Hematopoietic multipotent progenitor cell treated with erythropoietin and hydrocortisone succinate and interleukin-3 and kit ligand, for 4 days (in vitro differentiated cells): Measurements from ENCODE around the gene OBSCN.

ENCODE experiments used
- DNase-seq: peaks from one replicate; pipeline ENCODE4 v3.0.0-alpha.2; 2015

Gene OBSCN

DNA sequence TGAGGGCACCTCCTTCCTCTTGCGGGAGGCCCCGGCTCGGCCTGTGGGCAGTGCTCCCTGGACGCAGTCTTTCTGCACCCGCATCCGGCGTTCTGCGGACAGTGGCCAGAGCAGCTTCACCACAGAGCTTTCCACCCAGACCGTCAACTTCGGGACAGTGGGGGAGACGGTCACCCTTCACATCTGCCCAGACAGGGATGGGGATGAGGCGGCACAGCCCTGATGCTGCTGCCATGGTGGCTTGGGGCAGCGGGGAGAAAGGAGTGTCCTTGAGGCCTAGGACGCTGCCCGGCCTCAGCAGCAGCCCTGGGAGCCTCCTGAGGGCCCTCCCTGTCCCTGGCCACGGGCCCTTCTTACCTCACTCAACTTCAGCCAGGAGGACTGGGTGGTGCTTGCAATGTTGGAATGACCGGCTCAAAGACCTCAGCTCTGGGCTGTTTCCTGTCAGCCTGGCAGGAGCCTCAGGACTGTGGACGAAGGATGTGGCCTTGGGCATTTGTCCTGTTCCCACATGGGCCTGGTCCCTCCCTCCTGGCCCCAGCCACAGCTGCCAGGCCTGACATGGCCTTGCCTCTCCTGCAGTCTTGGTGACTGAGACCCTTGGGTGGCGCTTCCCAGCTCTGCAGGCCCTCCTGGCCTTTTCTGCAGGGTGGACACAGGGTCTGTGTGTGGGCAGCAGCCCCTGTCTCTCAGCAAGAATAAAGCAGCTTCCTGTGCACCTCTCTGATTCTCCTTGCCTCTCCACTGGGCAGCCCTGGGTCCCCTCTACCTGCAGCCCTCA is 152.9 kb downstream of the OBSCN start:
- no peak for DNase-seq

DNA sequence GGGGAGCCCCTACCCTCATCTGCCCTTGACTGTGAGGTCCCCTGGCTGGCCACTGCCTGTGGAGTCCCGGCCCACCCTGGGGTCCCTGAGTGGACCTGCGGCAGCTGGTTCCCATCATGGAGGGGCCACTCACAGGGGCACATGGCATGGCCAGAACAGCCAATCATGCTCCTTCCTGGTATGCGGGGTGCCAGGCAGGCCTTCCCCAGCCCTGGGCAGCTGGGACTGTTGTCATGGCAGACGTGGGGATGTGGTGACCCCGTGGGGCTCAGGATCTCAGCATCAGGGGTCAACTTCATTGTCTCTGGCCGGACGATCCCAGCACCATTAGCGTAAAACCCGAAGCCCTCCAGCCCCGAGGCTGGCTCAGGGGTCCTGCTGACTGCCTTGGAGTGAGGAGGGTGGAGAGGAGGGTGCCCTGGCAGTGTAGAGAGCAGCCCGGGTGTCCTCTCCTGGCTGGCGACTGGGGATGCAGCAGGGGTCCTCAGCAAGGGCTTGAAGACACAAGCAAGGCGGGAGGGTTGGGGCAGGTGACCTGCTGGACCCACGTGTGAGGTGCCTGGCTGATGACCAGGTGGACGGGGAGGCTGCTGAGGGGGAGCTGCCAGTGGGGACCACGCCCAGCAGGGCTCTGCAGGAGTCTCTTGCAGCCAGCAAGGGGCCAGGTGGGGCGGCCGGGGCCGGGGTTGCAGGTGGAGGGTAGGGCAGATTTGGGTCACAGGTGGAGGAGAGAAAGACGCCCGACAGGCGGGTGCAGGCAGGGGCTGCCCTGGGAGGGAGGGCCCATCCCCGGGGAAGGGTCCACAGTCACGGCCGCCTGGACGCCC is 153.7 kb downstream of the OBSCN start:
- DNase-seq, result no peak

DNA sequence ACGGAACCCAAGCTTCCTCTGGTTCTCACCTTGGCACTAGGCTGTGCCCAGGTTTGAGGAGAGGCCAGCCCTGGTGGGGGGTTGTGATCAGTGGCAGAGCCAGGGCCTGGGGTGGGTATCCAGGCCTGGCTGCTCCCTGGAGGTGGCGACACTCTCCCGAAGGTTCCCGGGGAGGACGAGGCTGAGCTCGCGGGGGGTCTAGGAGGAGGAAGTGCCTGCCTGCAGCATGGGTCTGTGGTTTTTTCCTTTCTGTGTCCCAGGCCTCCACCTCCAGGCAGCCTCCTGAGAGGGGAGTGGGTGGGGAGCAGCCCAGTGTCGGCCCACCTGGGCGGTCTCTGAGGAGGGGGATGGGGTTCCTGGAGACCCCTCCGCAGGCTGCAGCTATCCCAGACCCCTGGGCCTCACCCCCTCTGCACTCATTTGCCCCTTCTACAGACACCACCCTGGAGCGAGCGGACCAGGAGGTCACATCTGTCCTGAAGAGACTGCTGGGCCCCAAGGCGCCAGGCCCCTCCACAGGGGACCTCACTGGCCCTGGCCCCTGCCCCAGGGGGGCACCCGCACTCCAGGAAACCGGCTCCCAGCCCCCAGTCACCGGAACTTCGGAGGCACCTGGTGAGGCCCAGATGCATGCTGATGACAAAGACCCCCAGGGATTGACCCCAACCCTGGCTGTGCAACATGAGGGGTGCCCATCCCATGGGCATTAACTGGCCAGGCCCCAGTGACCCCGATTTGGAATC is 154.5 kb downstream of the OBSCN start:
- no peak for DNase-seq

DNA sequence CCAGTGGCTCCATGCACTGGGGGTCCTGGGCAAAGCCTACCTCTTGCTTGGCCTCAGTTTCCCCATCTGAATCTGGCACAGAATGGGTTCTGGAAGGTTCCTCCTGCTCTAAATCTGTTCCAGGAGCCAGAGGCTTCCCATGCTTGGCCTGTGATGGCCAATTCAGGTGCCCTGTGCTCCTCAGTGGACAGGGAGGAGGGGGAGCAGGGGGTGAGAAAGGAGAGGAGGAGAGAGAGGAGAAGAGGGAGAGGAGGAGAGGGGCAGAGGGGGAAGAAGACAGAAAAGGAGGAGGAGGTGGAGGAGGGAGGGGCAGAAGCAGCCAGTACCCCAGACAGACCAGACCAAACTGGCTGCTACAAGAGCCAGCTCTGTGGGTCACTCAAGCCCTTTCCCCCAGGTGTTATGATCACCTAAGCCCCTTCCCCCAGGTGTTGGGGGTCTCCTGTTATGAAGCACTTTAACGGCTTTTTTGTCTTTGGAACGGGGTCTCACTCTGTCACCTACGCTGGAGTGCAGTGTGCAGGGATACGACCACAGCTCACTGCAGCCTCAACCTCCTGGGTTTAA is 155.1 kb downstream of the OBSCN start:
- no peak for DNase-seq

DNA sequence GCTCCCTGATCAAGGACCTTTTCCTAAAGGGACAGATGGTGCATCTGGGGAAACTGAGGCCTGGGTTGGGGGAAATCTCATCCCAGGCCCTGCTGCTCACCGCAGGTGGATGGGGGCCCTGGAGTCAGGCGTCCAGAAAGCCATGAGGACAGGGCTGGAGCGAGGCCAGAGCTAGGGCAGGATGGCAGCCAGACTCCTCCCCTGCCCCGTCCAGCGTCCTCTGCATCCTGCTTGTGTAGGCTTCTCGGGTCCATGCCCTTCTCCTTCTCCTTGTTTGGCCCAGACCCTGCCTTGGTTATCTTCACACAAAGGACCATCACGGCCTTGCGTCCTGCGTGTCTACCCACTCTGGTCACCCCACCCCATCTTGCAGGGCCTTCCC is 155.8 kb downstream of the OBSCN start:
- DNase-seq, result no peak

DNA sequence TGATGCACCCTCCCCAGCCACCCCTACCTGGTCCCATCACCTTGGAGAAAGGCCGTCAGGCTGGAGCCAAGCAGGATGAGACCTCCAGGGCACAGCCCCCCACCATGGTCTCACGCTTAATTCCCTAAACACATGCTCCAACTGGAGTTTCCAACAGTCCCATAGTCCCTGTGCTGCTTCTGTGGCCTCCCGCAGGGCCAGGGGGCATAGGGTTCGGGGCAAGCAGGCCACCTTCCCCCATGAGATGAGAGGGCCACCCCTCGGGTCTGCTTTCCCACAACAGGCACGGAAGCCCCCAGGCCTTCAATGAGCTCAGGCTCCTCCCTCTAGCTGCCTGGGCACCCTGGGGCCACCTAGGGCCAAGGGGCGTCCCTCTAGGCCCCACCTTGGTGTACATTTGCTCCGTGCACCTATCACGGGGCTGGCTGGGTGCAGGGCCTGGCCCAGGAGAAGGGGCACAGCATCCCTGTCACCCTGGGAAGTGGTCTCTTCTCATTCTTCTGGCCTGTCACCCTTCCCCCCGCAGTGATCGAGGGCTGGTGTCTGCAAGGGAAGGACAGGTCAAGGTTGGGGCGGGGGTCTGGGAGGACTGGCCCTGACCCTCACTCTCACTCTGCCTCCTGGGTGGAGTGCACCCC is 156.3 kb downstream of the OBSCN start:
- DNase-seq, result no peak

DNA sequence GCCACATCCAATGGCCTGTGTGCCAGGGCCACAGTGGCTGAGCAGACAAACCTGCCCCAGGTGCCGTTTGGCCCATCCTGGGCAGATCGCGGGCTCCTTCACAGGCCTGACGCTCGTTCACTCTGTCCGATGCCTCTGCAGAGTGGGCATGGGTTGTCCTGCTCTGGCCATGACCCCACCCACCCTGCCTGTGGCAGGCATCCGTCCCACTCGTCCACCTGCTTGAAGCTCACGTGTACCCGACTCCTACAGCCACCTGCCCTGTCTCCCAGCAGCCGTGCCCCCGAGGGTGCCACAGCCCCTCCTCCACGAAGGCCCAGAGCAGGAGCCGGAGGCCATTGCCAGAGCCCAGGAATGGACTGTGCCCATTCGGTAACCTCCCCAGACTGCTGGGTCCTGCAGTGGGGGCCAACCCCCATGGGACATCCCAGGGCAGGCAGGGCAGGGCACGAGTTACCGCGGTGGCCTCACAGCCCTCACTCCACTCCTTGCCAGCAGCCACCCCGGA is 156.9 kb downstream of the OBSCN start:
- no peak for DNase-seq

DNA sequence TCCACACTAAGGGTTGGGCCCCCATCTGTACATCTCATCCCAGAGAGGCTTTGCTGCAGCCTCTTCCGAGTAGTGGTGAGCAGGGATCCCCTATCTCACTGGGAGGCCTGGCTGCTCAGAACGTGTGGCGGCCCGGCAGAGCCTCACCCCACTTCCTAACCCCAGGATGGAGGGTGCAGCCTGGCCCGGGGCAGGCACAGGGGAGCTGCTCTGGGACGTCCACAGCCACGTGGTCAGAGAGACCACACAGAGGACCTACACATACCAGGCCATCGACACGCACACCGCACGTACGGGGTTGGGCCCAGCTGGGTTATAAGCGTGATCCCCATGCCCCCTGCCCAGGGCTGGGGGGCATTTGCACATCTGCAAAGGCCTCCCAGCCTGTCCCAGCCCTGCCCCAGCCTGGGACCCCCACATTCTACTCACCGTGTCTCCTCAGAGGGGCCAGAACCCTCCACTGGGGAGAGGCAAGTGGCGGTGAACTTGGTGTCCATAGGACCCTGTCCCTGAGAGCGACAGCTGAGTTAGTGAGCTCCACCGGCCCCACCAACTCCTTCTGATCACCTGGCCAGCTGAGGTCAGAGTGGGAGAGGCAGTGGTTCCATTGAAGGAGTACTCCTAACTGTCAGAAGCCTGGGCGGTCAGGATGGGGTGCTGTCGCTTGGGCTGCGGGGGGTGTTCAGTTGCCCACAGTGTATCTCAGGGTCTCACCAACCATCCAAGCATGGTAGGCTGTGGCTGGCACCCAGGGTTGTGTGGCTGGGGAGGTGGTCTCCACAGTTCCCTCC is 157.6 kb downstream of the OBSCN start:
- no peak for DNase-seq

DNA sequence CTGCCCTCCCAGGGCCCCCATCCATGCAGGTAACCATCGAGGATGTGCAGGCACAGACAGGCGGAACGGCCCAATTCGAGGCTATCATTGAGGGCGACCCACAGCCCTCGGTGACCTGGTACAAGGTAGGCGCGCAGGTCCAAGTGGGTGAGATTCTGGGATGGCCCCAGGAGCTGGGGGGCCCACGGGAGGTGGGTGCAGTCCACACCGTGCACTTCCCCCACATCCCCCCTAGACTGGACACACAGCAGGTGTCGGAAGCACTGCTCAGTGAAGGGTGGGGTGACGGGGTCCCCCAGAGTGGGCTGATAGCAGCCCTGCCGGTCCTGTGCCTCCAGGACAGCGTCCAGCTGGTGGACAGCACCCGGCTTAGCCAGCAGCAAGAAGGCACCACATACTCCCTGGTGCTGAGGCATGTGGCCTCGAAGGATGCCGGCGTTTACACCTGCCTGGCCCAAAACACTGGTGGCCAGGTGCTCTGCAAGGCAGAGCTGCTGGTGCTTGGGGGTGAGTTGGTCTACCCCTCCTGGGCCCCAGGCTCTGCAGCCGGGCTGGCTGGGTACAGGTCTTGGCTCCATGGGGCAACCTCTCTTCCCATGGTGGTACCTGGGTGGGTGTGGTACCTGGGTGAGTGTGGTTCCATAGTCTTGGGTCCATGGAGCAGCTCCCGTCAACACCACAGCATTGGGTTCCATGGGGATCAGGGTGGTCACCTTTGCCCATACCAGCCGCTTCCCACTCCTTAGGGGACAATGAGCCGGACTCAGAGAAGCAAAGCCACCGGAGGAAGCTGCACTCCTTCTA is 158.4 kb downstream of the OBSCN start:
- no peak for DNase-seq

DNA sequence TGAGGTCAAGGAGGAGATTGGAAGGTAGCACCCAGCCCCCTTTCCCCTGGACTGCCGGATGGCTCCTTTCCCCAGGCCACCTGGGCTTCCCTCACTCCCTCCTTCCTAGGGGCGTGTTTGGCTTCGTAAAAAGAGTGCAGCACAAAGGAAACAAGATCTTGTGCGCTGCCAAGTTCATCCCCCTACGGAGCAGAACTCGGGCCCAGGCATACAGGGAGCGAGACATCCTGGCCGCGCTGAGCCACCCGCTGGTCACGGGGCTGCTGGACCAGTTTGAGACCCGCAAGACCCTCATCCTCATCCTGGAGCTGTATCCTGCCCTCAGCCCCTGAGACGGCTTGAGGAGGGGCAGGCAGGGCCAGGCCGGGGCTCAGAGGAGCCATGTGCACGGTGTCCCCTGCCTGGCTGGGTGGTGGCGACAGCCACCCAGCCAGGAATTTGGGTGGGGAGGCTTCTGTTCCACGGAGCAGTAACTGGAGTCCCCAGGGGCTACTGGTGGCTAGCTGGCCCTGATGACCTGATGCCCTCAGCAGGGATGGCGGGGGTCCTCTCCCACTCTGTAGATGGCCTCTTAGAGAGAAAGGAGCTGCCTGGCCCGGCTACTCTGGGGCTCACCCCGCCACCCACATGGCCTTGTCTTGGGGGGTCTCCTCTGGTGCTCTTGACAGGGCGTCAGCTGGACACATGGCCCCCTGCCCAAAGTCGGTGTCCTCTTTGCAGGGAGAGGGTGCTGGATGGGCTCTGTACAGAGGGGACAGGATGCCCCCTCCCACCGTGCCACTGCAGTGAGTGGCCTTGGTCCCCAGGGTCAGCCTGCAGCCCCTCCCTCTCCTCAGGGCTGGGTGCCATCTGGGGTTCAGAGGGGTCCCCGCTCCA is 159.3 kb downstream of the OBSCN start:
- DNase-seq, result no peak

DNA sequence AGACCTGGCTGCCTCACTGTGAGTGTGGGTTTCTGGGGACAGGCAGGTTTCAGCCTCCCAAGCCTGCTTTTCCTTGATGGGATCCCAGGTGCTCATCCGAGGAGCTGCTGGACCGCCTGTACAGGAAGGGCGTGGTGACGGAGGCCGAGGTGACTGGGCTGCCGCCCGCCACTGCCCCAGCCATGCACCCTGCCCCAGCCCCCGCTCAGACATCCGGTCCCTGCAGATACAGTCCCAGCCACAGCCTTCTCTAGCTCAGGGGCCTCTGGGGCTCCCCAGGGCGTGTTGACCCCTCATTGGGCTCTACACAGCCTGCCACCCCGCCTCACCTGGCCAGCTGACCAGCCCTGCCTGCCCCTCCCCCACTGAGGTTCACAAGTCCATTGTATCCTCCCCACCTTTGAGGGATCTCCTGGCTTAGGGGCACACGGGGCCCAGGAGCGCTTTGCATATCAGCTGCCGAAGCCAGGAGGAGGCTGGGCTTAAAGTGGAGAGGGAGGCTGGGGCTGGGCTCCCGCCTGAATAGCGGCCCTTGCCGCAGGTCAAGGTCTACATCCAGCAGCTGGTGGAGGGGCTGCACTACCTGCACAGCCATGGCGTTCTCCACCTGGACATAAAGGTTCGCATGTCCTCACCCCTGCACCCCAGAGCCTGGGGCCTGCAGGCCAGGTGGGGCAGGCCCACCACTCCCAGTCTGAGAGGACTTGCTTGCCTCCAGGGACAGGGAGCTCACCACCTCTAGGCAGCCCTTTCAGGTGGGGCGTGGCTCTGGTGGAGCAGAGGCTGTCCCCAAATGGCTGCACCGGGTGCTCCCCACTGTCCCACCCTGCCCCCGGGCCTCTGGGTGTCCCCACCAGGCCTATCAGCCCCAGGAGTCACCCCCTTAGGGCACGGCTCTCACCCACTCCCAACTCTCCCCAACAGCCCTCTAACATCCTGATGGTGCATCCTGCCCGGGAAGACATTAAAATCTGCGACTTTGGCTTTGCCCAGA is 160.3 kb downstream of the OBSCN start:
- no peak for DNase-seq

DNA sequence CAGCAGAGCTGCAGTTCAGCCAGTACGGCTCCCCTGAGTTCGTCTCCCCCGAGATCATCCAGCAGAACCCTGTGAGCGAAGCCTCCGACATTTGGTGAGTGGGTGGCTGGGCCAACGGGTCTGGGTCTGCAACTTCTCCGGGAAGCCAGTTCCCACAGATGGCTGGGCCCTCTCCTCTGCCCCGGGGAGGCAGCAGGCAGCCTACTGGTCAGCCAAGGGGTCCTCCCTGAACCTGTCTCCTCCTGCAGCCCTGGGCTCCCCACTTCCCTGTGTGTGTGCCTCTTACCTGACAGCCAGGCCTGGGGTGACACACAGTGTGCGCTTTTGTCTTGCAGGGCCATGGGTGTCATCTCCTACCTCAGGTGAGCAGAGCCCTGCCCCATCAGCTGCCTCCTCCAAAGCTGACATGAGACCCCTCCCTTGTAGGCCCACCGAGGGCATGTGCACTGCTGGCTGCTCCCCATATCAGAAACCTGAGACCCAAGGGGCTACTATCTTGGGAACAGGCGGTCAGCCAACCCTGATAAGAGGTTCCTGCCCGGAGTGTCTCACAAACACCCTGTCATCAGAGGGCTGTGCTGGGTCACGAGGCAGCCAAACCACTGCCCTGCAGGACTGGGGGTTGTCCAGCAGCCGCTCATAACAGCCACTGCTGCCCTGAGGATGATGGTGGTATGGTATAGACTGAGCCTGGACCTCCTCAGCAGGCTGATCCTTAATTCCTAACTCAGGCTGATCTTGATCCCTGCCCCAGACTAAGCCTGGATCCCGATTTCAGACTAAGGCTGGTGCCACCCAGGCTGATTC is 161.2 kb downstream of the OBSCN start:
- peak; percentile 68 for DNase-seq

DNA sequence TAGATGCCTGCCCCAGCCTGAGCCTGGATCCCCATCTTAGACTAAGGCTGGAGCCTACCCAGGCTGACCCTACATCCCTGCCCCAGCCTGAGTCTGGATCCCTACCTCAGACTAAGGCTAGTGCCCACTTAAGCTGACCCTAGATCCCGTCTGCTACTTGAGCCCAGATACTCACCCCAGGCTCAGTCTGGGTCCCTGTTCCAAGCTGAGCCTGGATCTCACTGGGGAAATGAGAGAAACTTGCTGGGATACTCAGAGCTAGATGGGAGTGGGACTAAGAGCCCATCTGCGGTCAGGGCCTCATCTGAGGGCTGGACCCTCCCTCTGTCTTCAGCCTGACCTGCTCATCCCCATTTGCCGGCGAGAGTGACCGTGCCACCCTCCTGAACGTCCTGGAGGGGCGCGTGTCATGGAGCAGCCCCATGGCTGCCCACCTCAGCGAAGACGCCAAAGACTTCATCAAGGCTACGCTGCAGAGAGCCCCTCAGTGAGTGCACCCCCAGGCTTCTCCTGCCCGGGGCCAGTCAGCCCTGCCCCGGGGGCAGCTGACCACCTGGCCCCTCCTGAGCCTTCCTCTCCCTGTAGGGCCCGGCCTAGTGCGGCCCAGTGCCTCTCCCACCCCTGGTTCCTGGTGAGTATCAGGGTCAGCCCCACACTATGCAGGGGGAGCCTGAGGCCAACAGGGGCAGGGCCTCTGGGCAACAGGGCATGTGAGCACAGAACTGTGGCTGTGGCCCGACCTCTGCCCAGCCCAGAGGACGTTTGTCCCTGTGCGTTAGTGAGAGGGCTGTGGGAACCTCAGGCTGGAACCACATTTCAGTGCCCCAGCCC is 162.0 kb downstream of the OBSCN start:
- DNase-seq, result no peak

DNA sequence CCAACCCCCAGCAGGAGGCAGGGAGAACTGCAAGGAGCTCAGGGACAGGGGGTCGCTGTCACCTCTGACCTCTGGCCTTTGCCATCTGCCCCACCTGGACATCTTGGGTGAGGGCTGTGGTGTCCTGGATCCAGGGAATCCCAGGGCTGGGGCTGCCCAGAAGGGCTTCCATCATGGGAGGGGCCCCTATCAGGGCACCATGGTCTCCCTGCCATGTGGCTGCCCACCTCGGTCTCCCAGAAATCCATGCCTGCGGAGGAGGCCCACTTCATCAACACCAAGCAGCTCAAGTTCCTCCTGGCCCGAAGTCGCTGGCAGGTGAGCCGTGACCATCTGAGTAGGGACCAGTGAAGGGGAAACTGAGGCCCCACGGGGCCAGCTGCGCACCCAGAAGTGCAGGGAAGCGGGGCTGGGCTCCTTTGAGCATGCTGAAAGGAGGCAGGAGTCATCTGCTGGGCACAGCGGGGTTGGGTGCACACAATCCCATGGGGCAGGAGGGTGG is 162.6 kb downstream of the OBSCN start:
- DNase-seq, result no peak

DNA sequence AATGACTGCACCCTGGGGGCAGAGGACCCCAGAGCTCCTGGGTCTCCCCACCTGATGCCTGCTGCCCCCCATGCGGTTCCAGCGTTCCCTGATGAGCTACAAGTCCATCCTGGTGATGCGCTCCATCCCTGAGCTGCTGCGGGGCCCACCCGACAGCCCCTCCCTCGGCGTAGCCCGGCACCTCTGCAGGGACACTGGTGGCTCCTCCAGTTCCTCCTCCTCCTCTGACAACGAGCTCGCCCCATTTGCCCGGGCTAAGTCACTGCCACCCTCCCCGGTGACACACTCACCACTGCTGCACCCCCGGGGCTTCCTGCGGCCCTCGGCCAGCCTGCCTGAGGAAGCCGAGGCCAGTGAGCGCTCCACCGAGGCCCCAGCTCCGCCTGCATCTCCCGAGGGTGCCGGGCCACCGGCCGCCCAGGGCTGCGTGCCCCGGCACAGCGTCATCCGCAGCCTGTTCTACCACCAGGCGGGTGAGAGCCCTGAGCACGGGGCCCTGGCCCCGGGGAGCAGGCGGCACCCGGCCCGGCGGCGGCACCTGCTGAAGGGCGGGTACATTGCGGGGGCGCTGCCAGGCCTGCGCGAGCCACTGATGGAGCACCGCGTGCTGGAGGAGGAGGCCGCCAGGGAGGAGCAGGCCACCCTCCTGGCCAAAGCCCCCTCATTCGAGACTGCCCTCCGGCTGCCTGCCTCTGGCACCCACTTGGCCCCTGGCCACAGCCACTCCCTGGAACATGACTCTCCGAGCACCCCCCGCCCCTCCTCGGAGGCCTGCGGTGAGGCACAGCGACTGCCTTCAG is 163.3 kb downstream of the OBSCN start:
- no peak for DNase-seq
